ENCODE results near the gene PAK5.

Gene PAK5

DNA sequence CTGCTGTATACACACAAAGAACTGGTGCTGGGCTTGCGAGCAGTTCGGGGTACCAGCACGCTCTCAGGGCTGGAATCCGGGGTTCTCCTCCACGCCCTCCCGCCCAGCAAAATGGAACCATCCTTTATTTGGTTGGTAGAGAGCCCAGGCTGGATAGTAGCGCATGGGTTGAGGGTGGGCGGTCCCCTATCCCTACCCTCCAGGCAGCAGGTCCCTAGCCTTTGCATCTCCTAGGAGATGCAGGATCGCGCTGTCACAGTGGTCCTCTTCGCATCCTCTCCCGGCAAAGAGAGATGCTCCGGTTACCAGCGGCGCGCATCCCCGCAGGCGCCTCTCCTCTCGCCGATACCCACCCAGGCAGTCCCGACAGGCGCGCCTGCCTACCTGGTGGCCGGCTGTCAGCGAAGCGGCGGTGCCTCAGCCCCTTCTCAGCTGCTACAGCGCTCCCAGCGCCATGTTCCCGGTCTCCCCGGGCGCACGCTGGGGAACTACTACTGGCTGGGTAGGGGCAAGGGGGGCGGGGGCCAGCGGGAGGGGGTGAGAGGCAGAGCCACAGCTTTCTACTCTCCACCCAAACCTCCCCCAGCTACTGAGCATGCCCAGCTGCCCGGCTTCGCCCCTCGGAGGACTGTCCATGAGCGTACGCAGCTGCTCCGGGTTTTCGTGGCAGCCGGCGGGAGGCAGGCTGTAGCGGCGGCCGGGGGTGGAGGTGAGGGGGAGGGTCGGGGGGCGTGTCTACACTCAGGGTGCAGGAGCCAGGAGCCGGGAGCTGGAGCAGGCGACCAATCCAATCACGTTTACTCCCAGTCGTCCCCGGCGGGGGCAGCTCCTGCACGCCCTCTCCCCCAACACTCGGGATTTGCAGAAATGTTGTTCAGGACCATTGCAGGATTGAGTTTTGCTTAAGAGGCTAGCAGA lies at the start of gene PAK5:
TSS of gene PAK5 (minus strand) at position 699 of the 918 bp plus-strand sequence. CDS start 194,748 bp downstream, outside the sequence.
- DNase-seq, result no peak

DNA sequence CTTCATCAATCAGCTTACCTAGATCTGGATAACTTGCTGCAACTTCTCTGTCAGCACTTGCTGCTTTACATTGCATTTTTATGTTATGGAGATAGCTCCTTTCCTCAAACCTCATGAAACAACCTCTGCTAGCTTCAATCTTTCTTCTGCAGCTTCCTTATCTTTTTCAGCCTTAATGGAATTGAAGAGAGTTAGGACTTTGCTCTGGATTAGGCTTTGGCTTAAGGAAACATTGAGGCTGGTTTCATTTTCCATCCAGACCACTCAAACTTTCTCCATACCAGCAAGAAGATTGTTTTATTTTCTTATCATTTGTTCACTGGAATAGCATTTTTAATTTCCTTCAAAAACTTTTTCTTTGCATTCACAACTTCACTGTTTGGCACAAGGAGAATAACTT lies 48.8 kb upstream of the PAK5 start:
- no peak for DNase-seq

DNA sequence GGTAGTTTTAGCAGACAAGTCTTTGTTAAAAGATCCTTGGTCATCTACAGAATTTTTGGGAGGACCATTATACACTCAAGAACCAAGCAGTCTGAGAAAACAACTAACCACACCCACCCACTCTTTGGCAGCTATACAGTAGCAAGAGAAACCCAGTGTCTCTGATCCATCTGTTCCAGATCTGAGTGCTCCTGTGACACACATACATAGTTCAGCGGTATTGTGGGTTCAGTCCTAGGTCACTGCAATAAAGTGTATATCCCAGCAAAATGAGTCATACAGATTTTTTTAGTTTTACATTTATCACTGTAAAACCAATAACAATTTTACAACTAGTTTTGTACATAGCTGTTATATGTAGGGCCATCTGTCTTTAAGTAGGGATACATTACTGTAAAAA lies 47.4 kb upstream of the PAK5 start:
- no peak for DNase-seq

DNA sequence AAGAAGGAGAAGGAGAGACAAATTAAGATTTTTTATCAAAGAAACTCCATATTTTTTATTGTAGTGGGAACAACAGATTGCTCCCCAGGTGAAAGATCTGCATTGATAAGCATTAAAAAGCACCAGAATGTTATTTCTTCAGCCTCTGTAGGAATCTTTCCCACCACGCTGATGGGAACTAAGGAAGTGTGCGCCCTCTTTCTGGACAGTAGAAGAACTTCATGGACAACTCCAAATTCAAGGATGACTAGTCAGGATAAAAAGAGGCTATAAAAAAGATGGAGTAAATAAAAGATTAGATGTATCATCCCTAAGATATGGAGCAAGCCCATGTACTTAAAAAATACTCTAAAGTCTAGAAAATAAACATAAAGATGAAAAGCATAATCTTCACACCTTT lies 45.8 kb upstream of the PAK5 start:
- no peak for DNase-seq

DNA sequence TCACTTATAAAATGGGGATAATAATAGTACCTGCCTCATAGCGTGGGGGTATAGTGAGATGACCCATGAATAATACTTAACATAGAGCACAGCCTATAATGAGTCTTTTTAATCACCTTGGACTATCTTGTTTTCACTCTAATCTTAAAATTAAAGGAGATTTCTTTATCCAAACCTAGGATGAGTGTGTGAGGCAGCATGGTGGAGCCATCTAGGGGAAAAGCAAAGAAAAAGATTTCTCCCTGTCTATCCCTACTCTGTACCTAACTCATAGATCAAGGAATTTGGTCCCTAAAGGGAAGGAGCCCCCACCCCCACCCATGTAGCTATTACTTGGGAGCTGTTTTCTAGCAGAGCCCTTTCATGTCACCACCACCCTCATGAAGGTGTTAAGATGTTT lies 45.2 kb upstream of the PAK5 start:
- DNase-seq, result no peak

DNA sequence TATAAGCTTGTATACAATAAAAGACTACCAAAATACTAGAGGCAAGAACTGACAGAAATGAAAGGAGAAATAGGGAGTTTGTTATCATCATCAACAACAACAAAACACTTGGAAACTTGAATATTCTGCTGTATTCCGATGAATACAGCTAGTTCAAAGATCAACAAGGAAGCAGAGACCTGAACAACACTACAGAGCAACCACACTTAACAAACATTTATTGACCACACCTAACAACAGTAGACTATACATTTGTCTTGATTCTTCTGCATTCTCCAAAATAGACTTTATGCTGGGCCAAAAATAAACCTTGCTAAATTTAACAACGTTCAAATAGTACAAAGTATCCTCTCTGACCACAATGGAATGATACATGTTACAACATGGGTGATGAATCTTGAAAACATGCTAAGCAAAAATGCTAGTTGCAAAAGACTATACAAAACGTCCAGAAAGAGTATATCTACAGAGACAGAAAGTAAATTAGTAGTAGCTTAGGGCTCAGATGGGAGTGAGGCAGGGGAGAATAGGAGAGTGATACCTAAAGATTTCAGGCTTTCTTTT lies 39.1 kb upstream of the PAK5 start:
- DNase-seq, result no peak

DNA sequence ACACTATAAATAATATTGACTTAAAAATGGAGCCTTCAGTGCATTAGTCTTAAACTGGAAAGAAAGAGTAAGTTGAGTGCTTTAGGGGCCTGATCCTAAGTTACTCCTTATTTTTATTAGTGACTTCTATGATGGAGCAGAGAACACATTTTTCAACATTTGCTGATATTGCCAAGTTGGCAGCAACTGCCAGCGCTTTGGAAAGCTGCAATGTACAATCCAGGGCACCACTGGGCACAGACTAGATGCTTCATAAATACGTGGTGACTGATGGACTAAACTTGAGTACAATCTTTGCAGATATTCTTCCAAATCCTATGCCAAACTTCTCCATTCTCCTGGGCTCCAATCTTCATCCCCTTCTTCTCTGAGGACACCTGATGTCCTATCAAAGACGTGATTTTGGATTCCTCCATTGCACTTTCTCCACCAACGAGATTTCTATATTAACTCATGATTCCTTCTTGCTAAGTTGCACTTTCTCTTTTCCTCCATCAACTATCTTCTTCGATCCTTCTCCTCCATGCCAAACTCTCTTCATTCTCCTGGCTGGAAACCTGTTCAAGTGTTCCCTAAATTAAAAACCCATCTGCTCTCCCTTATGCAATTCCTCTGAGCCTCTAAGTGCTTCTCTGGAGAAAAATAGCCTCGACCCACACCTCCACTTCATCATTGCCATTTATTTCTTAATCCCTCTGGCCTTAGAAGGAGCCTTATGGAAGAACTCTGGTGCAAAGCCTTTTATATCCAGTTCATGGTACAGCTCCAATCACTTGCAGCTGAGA lies 28.5 kb upstream of the PAK5 start:
- no peak for DNase-seq

DNA sequence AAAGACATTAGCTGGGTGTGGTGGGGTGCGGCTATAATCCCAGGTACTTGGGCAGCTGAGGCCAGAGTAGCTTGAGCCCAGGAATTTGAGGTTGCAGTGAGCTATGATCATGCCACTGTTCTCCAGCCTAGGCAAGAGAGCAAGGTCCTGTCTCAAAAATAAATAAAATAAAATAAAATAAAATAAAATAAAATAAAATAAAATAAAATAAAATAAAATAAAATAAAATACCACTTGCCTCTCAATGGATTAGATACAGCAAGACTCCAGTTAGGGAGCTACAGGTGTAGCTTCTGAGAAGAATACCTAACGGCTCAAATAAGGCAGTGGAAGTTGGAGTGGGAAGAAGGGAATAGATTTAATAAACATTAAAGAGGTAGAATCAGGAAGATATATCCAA lies 13.7 kb upstream of the PAK5 start:
- DNase-seq, result no peak

DNA sequence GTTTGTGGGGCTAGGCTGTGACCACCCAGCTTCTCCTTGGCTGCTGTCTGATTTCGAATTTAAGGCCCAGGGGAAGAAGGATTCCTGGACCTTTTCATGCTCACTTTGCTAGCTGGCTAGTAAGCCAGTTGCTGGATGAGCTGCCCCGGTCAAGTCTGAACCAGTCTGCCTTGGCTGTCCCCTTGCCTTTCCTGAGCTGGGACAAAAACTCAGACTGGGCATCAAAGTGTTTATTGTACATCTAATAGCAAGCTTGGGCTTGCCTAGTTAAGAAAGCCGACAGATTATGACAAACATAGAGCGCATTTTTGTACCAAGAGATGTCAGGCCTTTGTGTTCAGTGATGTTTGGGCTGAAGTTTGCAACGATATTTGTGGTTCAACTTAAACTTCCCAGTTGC lies 750 bp upstream of the PAK5 start:
- no peak for DNase-seq

DNA sequence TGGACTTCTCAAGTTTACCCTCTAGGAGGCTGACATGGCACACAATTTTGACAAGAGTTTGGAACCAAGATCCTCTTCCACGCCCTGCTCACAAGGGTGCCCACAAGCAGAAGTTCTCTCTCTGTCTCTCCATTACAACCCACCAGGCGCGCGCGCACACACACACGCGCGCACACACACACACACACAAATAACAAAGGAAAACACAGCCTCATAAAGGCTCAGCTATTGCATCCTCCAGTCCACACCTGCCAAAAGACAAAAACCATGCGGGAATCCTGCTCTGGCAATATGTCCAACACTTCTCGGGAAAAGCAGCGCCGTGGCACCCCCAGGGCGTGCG lies 870 bp downstream of the PAK5 start:
- DNase-seq, result no peak

DNA sequence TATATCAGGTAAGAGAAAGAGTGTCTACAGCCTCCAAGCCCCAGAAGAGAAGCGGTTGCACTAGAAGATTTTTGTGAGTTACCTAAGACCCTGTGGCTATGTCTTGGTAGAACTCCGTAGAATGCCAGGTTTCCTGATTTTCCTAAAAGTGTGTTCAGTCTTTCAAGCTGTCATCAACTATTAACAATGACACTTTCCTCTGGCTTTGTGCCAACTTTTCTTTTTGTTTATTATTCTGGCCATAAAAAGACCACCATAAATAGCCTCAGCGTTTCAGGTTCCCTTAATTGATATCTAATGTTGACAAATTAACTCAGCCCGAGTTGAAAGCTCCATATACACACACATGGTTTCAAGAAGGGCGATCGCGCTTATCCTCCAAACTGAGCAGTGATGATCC lies 1.2 kb downstream of the PAK5 start:
- no peak for DNase-seq

DNA sequence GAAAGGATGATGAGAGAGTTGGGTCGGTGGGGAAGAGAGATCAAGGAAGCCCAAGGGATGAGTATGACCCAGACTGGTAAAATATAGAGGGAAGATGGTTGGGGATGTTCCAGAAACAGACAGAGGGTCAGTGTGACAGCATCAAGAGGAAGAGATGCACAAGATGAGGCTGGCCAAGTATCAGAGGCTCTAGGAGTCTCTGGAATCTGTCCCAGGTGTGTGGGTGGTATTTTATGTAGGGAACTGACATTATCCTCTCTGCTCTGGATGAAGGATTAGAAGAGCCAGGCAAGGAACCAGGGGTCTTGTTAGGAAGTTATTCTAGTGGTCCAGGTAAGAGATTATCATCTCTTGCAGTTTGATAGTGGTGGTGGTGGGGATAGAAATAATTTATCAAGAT lies 3.6 kb downstream of the PAK5 start:
- no peak for DNase-seq

DNA sequence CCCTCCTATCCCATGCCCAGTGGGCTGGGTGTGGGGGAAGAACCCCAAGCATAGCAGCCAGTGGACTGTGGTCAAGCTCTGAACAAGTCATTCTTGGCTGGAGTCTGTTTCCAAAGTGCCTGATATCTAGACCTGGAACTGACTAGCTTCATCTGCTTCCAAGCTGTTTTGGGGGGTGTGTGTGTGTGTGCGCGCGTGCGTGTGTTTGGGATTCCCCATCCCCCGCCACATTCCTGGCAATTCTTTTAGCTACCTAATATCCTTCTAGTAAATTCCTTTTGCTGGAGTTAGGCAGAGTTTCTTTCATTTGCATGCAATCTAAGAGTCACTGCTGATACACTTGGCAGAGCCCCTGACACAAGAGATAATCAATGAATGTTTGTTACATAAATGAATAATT lies 7.8 kb downstream of the PAK5 start:
- DNase-seq, result no peak

DNA sequence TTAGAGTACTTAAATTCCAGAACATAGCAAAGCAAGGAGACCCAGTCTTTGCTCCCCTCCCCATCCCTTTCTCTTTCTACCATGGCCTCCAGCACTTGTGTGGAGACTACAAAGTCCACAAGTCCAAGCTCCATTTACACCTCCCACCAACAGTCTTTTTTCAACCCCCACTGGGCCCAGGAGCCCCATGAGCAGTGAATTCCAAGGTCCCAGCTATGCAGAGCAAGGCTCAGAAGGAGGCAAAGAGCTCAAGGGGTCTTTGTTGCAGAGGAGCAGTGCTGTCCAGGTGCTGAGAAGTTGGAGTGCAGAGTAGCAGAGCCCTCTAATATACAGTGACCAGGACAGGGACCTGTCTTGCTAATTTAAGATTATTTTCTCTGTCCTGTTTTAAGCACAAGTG lies 9.0 kb downstream of the PAK5 start:
- no peak for DNase-seq

DNA sequence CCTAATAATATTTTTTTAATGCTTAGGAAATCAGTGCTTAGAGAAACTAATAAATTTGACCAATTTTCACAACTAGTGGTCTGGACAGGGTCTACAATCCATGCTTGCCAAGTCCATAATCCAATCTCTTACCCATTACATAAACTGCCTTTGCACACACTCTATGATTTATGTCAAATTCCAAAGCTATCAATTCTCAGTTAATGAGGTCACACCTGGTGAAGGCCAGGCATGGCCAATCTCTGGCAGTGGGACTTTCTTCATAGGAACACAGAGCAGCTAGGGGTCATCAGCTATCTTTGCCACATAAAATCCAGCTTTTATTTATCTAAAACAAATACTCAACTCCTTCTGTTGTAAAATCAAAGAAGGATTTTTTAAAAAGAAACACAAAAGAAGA lies 21.2 kb downstream of the PAK5 start:
- DNase-seq, result no peak

DNA sequence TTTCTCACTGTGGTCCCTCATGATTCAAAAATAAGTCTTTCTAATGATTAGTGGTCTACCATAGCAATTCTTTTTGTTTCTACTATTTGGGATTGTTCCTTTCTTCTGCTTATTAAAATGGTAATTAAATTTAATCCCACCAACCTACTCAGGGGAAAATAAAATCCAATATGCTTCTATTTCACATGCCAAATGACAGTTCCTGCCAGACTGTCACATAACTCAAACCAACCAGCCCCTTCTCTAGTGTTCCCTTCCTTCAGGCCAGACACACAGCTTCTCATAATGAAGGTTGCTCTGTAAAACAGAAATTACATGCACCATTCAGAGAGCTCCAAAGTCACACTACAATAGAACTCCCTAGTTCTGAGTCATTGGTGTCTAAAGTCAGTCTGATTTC lies 23.2 kb downstream of the PAK5 start:
- no peak for DNase-seq

DNA sequence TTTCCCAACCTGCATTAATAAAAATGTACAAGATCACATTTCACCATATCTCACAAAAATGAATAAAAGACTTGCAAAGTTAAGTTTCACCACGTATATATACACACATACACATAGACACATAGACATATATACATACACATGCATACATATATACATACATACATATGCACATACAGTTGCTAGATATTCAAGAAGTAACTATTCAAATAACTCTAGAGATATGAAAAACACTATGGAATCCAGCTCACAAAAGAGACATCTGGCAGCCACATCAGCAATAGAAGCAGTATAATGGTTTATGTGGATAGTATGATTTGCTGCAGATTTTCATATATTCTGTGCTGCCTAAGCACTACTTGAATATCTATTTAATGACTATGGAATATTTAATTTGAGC lies 28.1 kb downstream of the PAK5 start:
- DNase-seq, result no peak

DNA sequence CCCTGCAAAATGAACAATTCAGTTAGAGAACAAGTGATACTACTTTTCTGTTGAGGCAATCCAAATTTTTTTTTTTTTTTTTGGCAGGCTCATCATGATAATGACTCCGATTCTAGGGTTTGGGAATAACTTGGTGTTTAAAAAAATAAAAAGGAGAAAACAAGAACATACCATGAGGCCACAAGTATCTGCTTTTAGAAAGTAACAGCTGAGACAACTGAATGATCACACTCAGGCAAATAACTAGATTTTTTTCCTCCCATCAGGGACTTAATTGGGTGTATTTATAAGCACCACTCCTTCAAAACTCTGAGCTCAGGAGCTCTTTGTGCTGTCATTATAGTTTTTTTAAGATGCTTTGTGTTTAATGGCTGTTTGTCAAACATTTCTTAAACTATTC lies 29.6 kb downstream of the PAK5 start:
- no peak for DNase-seq

DNA sequence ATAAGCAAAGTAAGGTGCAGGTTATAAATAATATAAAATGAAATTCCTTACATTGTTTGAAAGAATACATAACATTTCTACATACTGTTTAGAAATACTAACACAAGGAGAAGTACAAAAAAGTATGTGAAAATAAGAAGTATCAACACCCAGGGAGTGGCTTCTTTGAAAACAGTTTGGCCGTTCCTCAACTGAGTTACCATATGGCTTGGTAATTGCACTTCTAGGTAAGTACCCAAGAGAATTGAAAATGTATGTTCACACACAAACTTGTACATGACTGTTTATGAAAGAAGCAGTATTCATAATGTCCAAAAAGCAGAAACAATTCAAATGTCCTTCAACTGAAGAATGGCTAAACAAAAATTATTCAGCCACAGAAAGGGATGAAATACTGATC lies 30.7 kb downstream of the PAK5 start:
- DNase-seq, result no peak

DNA sequence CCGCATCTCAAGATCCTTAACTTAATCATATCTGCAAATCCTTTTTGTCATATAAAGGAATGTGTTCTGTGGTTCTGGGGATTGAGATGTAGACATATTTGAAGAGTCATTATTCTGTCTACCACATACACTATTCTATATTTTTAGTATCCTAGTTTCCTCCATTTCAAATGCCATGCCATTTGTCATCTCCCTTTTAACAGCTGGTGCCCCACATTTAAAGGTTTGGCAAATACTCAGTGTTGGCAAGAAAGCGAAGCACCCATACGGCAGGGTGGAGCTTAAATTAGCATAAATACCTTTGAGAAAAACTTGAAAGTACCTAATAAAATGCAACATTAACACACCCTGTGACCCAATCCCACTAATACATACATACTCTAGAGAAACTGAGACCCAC lies 31.7 kb downstream of the PAK5 start:
- no peak for DNase-seq

DNA sequence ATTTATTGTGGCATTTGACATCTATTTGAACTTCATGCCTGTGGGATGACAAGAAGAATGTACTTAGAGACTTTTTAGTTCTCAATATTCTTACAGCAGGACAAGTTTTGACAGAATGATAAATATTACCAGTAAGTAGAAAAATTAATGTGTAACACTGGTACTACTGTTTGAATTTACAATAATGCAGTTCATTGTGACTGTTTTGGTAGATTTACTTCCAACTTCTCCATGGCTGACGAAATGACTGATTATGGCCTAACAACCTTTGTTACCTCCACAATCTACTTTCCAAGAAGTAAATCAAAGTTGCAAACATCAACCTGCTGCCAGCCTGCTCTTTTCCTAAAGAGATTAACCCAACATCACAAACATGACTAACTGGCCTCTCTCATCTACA lies 38.5 kb downstream of the PAK5 start:
- no peak for DNase-seq

DNA sequence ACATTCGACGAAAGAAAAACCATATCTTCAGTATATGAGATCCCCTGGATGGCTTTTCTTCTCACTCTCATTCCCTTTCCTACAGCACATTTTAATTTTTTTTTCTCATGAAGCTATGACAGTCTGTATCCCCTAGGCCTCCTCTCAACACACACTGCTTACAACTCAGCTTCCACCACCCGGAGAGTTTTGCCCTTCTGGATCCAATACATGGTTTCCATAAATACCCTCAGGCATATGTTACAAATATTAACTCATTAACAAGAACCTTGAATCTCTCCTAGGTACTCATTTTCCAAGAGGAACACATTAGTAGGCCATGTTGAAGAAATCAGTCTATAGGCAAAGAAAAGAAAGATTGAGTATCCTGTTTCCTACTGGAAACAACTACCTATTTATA lies 44.0 kb downstream of the PAK5 start:
- no peak for DNase-seq

DNA sequence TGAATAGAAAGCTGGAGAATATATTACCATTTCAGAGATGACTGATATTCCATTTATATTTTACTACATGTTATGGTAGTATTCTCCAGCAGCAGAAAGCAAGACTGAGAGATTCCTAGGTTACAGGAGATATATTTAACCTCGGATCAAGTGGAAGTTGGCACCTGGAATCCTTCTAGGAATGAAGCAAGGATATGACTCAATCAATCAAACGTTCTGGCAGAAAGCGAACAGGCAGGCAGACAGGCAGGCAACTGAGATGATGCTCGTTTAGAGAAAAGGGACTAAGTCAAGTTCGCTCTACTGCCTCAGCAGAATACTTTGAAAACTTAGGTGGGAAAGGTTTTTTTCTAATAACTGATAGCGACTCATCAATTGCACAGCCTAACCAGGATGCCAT lies 46.2 kb downstream of the PAK5 start:
- no peak for DNase-seq

DNA sequence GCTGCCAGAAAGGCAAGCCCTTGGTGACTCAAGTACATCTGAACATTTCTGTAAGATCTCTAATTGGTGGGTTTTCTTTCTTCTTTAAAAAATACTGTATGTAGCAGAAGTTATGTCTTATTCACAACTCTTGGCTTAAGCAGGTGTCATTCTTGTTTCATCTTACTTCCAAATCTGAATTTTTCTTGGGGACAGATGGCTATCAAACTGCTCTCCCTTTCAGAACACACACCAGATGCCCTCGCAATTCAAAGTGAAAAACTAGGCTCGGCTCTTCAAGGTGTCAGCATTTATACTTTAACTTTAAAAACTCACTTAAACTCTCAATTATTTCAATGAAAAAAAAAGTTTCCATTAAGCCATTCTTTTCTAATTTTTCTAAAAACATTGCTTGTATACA lies 49.7 kb downstream of the PAK5 start:
- no peak for DNase-seq
